ENCODE data around the gene MGAT5B.

MGAT5B gene

GRCh38 chr17:76944477-76944876, 76.3 kb downstream of the MGAT5B start:
- intact Hi-C loops (cut with DNase I) = no loop called here
- DNase-seq = no peak

GRCh38 chr17:76946111-76946771, 78.0 kb downstream of the MGAT5B start:
- intact Hi-C loops (cut with DNase I) = no loop called here
- DNase-seq = no peak

GRCh38 chr17:76946772-76947135, 78.5 kb downstream of the MGAT5B start:
- intact Hi-C loops (cut with DNase I) = no loop called here
- DNase-seq = no peak

- intact Hi-C loops (cut with DNase I) = no loop called here
- DNase-seq = no peak
These were observed 79.1 kb downstream of the MGAT5B start for GRCh38 chr17:76947309-76947708.

- no peak for DNase-seq
- intact Hi-C loops (cut with DNase I) = no loop called here
These were observed 79.6 kb downstream of the MGAT5B start for GRCh38 chr17:76947771-76948170.

- DNase-seq = no peak
- intact Hi-C loops (cut with DNase I) = no loop called here
These were observed 80.1 kb downstream of the MGAT5B start for GRCh38 chr17:76948301-76948700.

GRCh38 chr17:76948726-76949342, 80.6 kb downstream of the MGAT5B start:
- DNase-seq = peak in 8 of 10 donors; percentile 32 to 93 (median 50)
- intact Hi-C loops (cut with DNase I) = no loop called here

GRCh38 chr17:76949913-76950695, 81.9 kb downstream of the MGAT5B start:
- intact Hi-C loops (cut with DNase I) = no loop called here
- DNase-seq = peak in 3 of 10 donors; percentile 24 to 78 (median 70)

- peak in 2 of 10 donors; percentile 46 to 53 for DNase-seq
- intact Hi-C loops (cut with DNase I) = no loop called here
These were observed 83.2 kb downstream of the MGAT5B start for GRCh38 chr17:76951375-76951905.

GRCh38 chr17:76952402-76952801, 84.2 kb downstream of the MGAT5B start:
- DNase-seq = peak in 1 of 10 donors; percentile 19
- intact Hi-C loops (cut with DNase I) = no loop called here

GRCh38 chr17:76953066-76953465, 84.9 kb downstream of the MGAT5B start:
- intact Hi-C loops (cut with DNase I) = no loop called here
- peak in 3 of 10 donors; percentile 64 to 72 (median 66) for DNase-seq

- intact Hi-C loops (cut with DNase I) = no loop called here
- DNase-seq = peak in 3 of 10 donors; percentile 72 to 87 (median 86)
These were observed 85.7 kb downstream of the MGAT5B start for GRCh38 chr17:76953946-76954345.

GRCh38 chr17:76955191-76955590, 87.0 kb downstream of the MGAT5B start:
- intact Hi-C loops (cut with DNase I) = no loop called here
- peak in 2 of 10 donors; percentile 16 to 25 for DNase-seq

- peak in 1 of 10 donors; percentile 68 for DNase-seq
- intact Hi-C loops (cut with DNase I) = no loop called here
These were observed 88.8 kb downstream of the MGAT5B start for GRCh38 chr17:76956846-76957540.

- intact Hi-C loops (cut with DNase I) = no loop called here
These were observed 89.7 kb downstream of the MGAT5B start for GRCh38 chr17:76957678-76958464.

GRCh38 chr17:76958974-76959373, 90.8 kb downstream of the MGAT5B start:
- intact Hi-C loops (cut with DNase I) = no loop called here

More at GRCh38 chr17:76957678-76958464, 89.7 kb downstream of the MGAT5B start:
- peak in 4 of 10 donors; percentile 34 to 69 (median 40) for DNase-seq

GRCh38 chr17:76961869-76962268, 93.7 kb downstream of the MGAT5B start:
- intact Hi-C loops (cut with DNase I) = no loop called here
- peak in 1 of 10 donors; percentile 75 for DNase-seq

More at GRCh38 chr17:76958974-76959373, 90.8 kb downstream of the MGAT5B start:
- peak in 1 of 10 donors; percentile 41 for DNase-seq

- DNase-seq = peak in 1 of 10 donors; percentile 14
- intact Hi-C loops (cut with DNase I) = no loop called here
These were observed 94.7 kb downstream of the MGAT5B start for GRCh38 chr17:76962858-76963257.

- intact Hi-C loops (cut with DNase I) = no loop called here
- DNase-seq = peak in 1 of 10 donors; percentile 3
These were observed 97.8 kb downstream of the MGAT5B start for GRCh38 chr17:76966016-76966415.
